ENCODE results near the gene CA10. TPM values are rescaled to one million over a fixed set of nuclear protein-coding genes. Genes with fewer than 3 reads are reported as not detected.

CA10 gene
- total RNA-seq, 1 donor from 2014 or later = 1.3 TPM

- no peak overlapping the region for H3K27ac Mint-ChIP-seq (ENCODE audit: unreplicated experiment)
- no peaks in the 10 kb centered on the region for H3K36me3 Mint-ChIP-seq (ENCODE audit: unreplicated experiment)
- H3K9me3 Mint-ChIP-seq (ENCODE audit: unreplicated experiment) = no peaks in the 10 kb centered on the region
- peaks cover 2% of the 10 kb centered on the region for H3K27me3 Mint-ChIP-seq (ENCODE audit: unreplicated experiment)
- TF ChIP-seq CTCF (IDR thresholded peaks at IDR 0.05; ENCODE audit: partially characterized antibody, unreplicated experiment) = no peak
- no peak for DNase-seq
- H3K4me1 Mint-ChIP-seq (ENCODE audit: low read depth, unreplicated experiment) = peaks cover 2% of the 10 kb centered on the region
- H3K4me3 Mint-ChIP-seq (ENCODE audit: unreplicated experiment) = no peak overlapping the region
Observed at GRCh38 chr17:51819341-51820219, 338.9 kb downstream of the CA10 start.

GRCh38 chr17:51818777-51819176 is 339.7 kb downstream of the CA10 start:
- no peak for DNase-seq
- no peaks in the 10 kb centered on the region for H3K4me1 Mint-ChIP-seq (ENCODE audit: low read depth, unreplicated experiment)
- H3K4me3 Mint-ChIP-seq (ENCODE audit: unreplicated experiment) = no peak overlapping the region
- H3K36me3 Mint-ChIP-seq (ENCODE audit: unreplicated experiment) = no peaks in the 10 kb centered on the region
- TF ChIP-seq CTCF (IDR thresholded peaks at IDR 0.05; ENCODE audit: partially characterized antibody, unreplicated experiment) = no peak
- peaks cover 2% of the 10 kb centered on the region for H3K27me3 Mint-ChIP-seq (ENCODE audit: unreplicated experiment)
- no peaks in the 10 kb centered on the region for H3K9me3 Mint-ChIP-seq (ENCODE audit: unreplicated experiment)
- H3K27ac Mint-ChIP-seq (ENCODE audit: unreplicated experiment) = no peak overlapping the region

- TF ChIP-seq CTCF (IDR thresholded peaks at IDR 0.05; ENCODE audit: partially characterized antibody, unreplicated experiment) = no peak
- Mint-ChIP-seq H3K4me3 (ENCODE audit: unreplicated experiment) (no peak overlapping the region), H3K4me1 (ENCODE audit: low read depth, unreplicated experiment) (no peaks in the 10 kb centered on the region), H3K36me3 (ENCODE audit: unreplicated experiment) (no peaks in the 10 kb centered on the region), H3K9me3 (ENCODE audit: unreplicated experiment) (no peaks in the 10 kb centered on the region), H3K27ac (ENCODE audit: unreplicated experiment) (no peak overlapping the region), H3K27me3 (ENCODE audit: unreplicated experiment) (peaks cover 2% of the 10 kb centered on the region)
- DNase-seq = no peak
Observed at GRCh38 chr17:51817955-51818354, 340.6 kb downstream of the CA10 start.

- Mint-ChIP-seq H3K4me1 (ENCODE audit: low read depth, unreplicated experiment) (no peaks in the 10 kb centered on the region), H3K27me3 (ENCODE audit: unreplicated experiment) (peaks cover 2% of the 10 kb centered on the region), H3K36me3 (ENCODE audit: unreplicated experiment) (no peaks in the 10 kb centered on the region), H3K9me3 (ENCODE audit: unreplicated experiment) (no peaks in the 10 kb centered on the region), H3K27ac (ENCODE audit: unreplicated experiment) (no peak overlapping the region), H3K4me3 (ENCODE audit: unreplicated experiment) (no peak overlapping the region)
- no peak for DNase-seq
- TF ChIP-seq CTCF (IDR thresholded peaks at IDR 0.05; ENCODE audit: partially characterized antibody, unreplicated experiment) = no peak
Observed at GRCh38 chr17:51817117-51817516, 341.4 kb downstream of the CA10 start.

- TF ChIP-seq CTCF (IDR thresholded peaks at IDR 0.05; ENCODE audit: partially characterized antibody, unreplicated experiment) = no peak
- Mint-ChIP-seq H3K27me3 (ENCODE audit: unreplicated experiment) (peaks cover 4% of the 10 kb centered on the region), H3K4me1 (ENCODE audit: low read depth, unreplicated experiment) (no peaks in the 10 kb centered on the region), H3K9me3 (ENCODE audit: unreplicated experiment) (no peaks in the 10 kb centered on the region), H3K4me3 (ENCODE audit: unreplicated experiment) (no peak overlapping the region), H3K36me3 (ENCODE audit: unreplicated experiment) (peaks cover 4% of the 10 kb centered on the region), H3K27ac (ENCODE audit: unreplicated experiment) (no peak overlapping the region)
- no peak for DNase-seq
Observed at GRCh38 chr17:51815097-51815496, 343.4 kb downstream of the CA10 start.

Data from glutamatergic neuron (in vitro differentiated cells).